Epidermal melanocyte (primary cell): Measurements from ENCODE around the gene SLCO6A1.
"Not testable (repeated sequence)": the region's sequence is repeated elsewhere in the genome, so short reads cannot be mapped to it uniquely, and the experiment has no call there.

Source experiments
- DNase-seq: peaks from one replicate; pipeline ENCODE4 v3.0.0; 2011; ENCODE audit warnings: low spot score; ENCODE audit not compliant: insufficient read length

The SLCO6A1 gene

GRCh38 chr5:102498271-102499034, at the start of gene SLCO6A1:
SLCO6A1 (minus strand) TSS chr5:102499001; CDS start chr5:102498844, 157 bp downstream.
- no peak for DNase-seq

GRCh38 chr5:102547141-102548035, 48.6 kb upstream of the SLCO6A1 start:
- no peak for DNase-seq

- DNase-seq, result no peak
These were observed 46.4 kb upstream of the SLCO6A1 start for GRCh38 chr5:102545175-102545574.

- no peak for DNase-seq
These were observed 43.3 kb upstream of the SLCO6A1 start for GRCh38 chr5:102542057-102542456.

GRCh38 chr5:102539996-102540728, 41.4 kb upstream of the SLCO6A1 start:
- no peak for DNase-seq

- no peak for DNase-seq
These were observed 40.8 kb upstream of the SLCO6A1 start for GRCh38 chr5:102539562-102539961.

GRCh38 chr5:102537011-102537410, 38.2 kb upstream of the SLCO6A1 start:
- DNase-seq, result no peak

- DNase-seq, result no peak
These were observed 37.6 kb upstream of the SLCO6A1 start for GRCh38 chr5:102536323-102536928.

- no peak for DNase-seq
These were observed 33.3 kb upstream of the SLCO6A1 start for GRCh38 chr5:102532123-102532522.

- DNase-seq, result no peak
These were observed 32.7 kb upstream of the SLCO6A1 start for GRCh38 chr5:102531506-102531905.

GRCh38 chr5:102529447-102529846, 30.6 kb upstream of the SLCO6A1 start:
- DNase-seq, result no peak

GRCh38 chr5:102529031-102529430, 30.2 kb upstream of the SLCO6A1 start:
- no peak for DNase-seq

- no peak for DNase-seq
These were observed 29.8 kb upstream of the SLCO6A1 start for GRCh38 chr5:102528600-102528999.

GRCh38 chr5:102527547-102527946, 28.7 kb upstream of the SLCO6A1 start:
- no peak for DNase-seq

GRCh38 chr5:102523541-102524175, 24.9 kb upstream of the SLCO6A1 start:
- DNase-seq, result no peak

GRCh38 chr5:102511666-102512065, 12.9 kb upstream of the SLCO6A1 start:
- DNase-seq, result no peak

GRCh38 chr5:102491261-102491914, 7.4 kb downstream of the SLCO6A1 start:
- DNase-seq, result not testable (repeated sequence)

GRCh38 chr5:102483736-102484135, 15.1 kb downstream of the SLCO6A1 start:
- DNase-seq, result no peak

- DNase-seq, result no peak
These were observed 17.6 kb downstream of the SLCO6A1 start for GRCh38 chr5:102481054-102481715.

- DNase-seq, result no peak
These were observed 45.1 kb downstream of the SLCO6A1 start for GRCh38 chr5:102453716-102454115.
